Measurements from ENCODE around the gene PLSCR4.

The PLSCR4 gene

GRCh38 chr3:146189519-146190173 lies 61.3 kb downstream of the PLSCR4 start:
- DNase-seq: peak; percentile 56

GRCh38 chr3:146187334-146187950 lies 63.5 kb downstream of the PLSCR4 start:
- peak; percentile 49 for DNase-seq

GRCh38 chr3:146184241-146185015 lies 66.5 kb downstream of the PLSCR4 start:
- DNase-seq: no peak

GRCh38 chr3:146181216-146181615 lies 69.7 kb downstream of the PLSCR4 start:
- DNase-seq: no peak

GRCh38 chr3:146180376-146180775 lies 70.5 kb downstream of the PLSCR4 start:
- no peak for DNase-seq

- DNase-seq: no peak
These were observed 72.8 kb downstream of the PLSCR4 start for GRCh38 chr3:146178006-146178689.

- no peak for DNase-seq
These were observed 73.4 kb downstream of the PLSCR4 start for GRCh38 chr3:146177519-146177918.

- DNase-seq: no peak
These were observed 73.8 kb downstream of the PLSCR4 start for GRCh38 chr3:146177072-146177471.

GRCh38 chr3:146172586-146172985 lies 78.3 kb downstream of the PLSCR4 start:
- no peak for DNase-seq

- no peak for DNase-seq
These were observed 80.3 kb downstream of the PLSCR4 start for GRCh38 chr3:146170591-146170990.

- no peak for DNase-seq
These were observed 81.0 kb downstream of the PLSCR4 start for GRCh38 chr3:146169891-146170290.

- DNase-seq: no peak
These were observed 84.1 kb downstream of the PLSCR4 start for GRCh38 chr3:146166826-146167225.

GRCh38 chr3:146166415-146166821 lies 84.5 kb downstream of the PLSCR4 start:
- no peak for DNase-seq

- no peak for DNase-seq
These were observed 85.0 kb downstream of the PLSCR4 start for GRCh38 chr3:146165877-146166276.

GRCh38 chr3:146164971-146165769 lies 85.7 kb downstream of the PLSCR4 start:
- DNase-seq: no peak

- DNase-seq: no peak
These were observed 86.4 kb downstream of the PLSCR4 start for GRCh38 chr3:146164506-146164905.

- no peak for DNase-seq
These were observed 86.8 kb downstream of the PLSCR4 start for GRCh38 chr3:146164071-146164470.

- no peak for DNase-seq
These were observed 87.3 kb downstream of the PLSCR4 start for GRCh38 chr3:146163584-146163983.

GRCh38 chr3:146162561-146162960 lies 88.3 kb downstream of the PLSCR4 start:
- DNase-seq: no peak

GRCh38 chr3:146161663-146162002 lies 89.3 kb downstream of the PLSCR4 start:
- no peak for DNase-seq

- peak; percentile 60 for DNase-seq
These were observed 89.8 kb downstream of the PLSCR4 start, which contains the start of gene PLOD2 for GRCh38 chr3:146160964-146161662. PLOD2 (minus strand) TSS chr3:146161184; CDS start chr3:146160989, 195 bp downstream.
